GM18520 (cell line): ENCODE results near the gene MKNK1.

Experiments
- ATAC-seq: cut with Tn5 transposase; IDR thresholded peaks from one replicate; pipeline ENCODE4 v1.9.1; 2021; ENCODE audit not compliant: unreplicated experiment

Gene MKNK1

DNA sequence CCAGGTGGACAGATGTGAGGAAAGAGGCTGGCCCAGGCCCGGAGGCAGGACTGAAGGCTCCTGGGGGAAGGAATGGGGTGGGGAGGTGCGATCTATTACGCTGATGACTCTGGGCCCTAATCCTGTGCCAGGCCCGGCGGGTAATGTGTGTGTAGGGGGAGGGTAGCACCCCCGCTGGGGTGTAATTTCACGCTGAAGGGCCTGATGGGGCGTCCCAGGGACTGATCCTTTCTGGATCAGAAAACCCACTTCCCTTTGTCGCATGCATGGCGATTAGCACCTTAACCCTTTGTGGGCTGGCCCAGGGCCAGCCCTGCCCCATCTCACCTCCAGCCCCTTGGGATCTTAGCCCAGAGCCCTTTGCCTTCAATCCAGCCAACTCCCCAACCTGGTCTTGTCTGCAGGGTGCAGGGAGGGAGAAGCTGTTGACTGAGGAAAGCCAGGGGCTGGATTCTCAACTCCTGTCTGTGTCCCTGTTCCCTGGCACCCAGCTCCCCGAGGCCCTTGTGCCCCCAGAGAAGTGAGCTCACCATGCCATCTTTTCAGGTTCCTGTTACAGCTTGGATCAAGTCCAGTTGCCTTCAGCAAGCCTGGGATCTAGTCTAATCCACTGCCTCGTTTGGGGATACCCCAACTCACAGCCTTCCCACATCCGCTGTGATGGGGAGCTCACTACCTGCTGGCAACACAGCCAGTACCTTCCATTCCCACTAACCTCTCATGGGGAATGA, 78.7 kb downstream of the MKNK1 start:
- no peak for ATAC-seq

DNA sequence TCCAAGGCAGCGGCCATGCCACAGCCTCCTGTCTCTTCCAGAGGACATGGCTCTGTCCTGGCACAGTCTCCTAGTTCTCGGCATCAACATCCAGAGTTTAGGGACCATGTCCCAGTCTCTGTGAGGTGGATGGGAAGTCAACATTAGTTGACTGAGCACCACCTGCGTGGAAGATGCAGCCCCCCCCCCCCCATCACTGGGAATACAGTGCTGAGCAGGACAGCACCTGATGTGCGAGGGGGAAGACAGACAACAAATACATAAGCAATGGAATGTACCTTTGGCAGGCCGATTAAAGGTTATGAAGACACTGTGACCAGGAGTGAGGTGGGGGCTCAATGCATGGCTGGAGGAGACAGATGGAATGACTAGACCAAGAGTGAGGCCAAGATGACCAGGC, 79.2 kb downstream of the MKNK1 start:
- no peak for ATAC-seq

DNA sequence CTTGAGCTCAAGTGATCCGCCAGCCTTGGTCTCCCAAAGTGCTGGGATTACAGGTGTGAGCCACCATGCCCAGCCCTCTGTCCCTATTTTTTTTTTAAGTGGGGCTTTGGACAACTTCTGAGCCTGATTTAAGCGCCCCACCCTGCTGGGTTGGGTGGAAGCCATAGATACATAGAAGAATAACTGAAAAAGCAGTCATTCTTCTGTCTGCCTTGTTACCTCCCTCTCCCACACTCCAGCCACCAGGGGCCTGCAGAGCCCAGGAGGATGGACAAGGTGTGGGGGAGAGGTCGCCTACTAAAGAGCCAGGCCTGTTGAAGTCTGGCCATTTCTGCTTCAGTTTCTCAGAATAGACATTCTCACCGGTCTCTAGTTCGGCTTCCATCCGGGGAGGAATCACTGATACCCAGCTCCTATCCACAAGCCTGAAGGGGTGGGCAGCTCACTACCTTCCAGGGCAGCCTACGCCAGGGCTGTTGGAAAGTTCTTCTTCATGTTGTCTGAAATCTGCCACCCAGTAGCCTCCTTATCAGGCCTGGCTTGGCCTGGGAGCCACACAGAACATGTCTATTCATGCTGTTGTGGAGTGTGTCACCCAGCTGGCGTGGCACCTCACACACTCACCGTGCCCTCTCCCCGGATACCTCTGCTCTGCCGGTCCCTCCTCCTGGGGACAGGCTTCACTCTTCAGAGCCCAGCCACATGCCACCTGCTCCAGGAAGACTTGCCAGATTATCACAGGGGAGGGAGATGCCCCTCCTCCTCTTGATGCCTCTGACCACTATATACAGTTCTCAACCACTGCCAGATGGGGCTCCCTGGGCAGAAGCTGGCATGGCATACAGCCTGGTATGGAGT, 80.3 kb downstream of the MKNK1 start:
- no peak for ATAC-seq

DNA sequence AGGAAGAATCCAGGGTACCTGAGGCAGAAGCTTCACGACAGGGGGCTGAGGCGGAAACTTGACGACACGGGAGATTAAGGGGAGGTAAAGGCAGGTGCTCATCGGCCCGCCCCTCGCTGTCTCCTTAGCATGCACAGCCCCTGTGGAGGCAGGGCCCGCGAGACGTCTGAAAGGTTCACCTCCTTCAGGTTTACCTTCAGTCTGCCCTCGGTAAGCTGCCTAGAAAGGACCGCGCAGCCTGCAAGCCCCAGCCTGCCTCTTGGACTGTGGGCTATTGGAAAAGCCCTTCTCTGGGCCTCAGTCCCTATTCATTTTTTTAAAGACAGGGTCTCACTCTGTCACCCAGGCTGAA, 81.1 kb downstream of the MKNK1 start:
- no peak for ATAC-seq

DNA sequence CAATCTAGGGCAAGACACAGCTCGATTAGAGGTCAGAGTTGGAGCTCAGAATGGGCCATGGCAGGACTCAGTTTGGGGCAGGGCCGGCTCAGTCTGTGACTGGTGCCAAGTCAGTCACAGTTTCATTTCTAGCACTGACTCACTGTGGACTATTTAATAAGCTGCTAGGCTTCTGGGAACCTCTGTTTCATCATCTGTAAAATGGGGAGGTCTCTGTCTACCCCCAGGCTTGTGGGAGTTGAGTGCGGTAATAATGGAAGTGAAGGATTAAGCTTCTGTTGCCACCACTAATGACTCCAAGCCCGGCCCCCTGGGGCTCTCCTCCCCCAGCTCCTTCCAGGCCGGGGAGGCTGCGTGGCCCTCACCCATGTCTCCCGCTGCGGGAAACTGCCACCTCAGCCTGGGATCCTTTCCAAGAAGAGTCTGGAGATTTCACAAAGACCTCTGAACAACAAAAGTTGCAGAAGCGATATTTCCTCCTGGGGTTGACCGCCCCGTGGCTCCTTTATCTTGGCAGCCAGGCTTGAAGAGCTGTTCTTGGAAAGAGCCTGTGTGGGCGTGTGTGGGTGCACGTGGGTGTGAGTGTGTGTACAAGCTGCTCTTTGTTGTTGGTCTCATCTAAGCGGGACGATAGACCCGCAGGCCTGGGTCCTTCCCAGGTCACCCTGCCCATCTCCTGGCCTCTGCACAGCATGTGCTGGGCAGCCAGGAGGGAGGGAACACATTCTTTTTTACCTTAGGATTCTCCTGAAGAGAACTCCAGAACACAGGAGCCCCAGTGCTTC, 81.7 kb downstream of the MKNK1 start:
- ATAC-seq, result peak; percentile 83

DNA sequence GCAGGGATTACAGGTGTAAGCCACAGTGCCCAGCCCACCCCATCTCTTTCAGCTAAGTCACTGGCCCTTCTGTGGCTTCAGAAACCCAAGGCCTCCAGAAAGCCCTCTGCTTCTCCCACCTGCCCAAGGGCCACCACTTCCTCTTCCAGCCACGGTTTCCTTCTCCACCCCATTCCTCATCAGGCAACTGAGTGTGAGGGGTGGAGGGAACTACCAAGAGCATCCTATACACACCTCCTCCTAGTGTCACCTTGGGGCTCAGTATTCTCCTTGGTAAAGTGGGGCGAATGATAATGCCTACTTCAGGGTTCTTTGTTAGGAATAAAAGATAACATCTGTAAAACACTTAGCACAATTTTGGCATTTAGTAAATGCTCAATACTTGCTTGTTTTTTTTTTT, 82.7 kb downstream of the MKNK1 start:
- ATAC-seq, result no peak

DNA sequence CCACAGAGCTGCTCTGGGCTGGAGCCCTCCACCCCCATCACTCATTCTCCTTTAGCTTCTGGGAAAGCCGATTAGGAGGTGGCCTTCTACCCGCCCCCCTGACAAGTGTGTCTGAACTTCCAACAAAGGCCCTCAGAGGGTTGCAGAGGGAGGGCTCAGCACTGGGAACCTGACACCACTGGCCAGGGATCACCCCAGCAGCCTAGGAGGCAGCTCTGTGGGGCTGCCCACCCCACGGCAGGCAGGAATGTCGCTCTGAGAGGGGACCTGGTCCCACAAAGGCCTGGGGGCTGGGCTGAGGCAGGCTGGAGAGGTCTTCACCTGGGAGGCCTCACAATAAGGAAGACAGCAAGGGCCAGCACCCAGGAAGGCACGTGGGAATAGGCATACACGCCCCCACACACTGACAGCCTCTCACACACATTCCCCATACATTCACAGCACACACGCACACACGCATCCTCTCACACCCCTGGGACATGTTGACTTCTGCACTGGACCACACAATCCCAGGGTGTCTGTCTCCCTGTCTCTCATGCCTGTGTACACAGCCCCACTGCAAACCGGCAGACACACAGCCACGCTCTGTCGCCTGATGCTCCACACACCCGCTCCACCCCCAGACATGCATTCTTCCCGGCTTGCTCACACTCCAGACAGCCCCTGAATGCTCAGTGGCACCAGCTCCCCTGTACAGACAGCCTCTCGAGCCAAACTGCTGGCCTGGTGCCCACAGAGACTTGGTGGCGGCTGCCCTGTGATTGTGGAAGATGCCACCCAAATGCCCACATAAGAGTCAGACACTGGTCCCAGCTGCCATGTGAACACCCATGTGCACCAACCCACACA, 83.8 kb downstream of the MKNK1 start:
- no peak for ATAC-seq

DNA sequence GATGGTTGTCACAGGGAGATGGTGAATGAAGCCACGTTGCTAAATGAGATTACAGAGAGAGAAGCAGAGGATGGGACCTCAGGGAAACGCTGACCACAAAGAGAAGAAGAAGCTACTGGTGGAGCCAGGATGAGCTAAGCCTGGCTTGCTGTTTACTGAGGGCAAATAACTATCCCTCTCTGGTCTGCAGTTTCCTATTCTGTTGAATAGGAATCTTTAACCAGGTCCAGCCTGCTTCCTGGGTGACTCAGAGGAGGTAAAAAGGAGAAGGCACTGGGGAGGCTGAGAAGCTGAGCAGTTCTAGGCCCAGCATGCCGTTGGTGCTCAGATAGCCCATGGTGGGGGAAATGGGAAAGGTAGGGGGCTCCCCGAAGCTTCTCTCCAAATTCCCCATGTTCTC, 84.9 kb downstream of the MKNK1 start:
- no peak for ATAC-seq

DNA sequence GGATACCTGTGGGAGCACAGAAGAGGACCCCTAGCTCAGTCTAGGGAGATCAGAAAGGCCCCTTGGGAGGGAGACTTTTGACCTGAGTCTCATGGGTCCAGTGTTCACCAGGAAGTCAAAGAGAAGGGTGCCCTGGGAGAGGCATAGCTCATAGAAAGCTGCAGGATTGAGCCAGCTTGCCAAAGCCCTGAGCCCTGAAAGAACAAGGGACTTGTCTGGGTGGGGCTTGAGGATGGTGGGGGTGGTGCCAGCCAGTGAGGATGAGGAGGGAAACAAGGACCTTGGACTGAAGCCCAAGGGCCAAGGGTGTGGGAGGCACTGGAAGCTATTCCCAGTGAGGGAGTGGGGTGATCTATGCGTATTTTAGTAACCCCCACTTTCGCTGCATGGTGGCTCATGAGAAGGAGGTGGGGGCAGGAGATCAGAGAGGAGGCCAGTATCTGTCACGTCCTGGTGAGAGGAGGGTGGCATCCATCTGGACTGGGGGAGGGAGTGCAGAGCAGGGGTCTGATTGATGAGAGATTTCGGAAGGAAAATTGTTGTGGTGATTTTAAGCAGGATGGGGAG, 86.1 kb downstream of the MKNK1 start:
- no peak for ATAC-seq

DNA sequence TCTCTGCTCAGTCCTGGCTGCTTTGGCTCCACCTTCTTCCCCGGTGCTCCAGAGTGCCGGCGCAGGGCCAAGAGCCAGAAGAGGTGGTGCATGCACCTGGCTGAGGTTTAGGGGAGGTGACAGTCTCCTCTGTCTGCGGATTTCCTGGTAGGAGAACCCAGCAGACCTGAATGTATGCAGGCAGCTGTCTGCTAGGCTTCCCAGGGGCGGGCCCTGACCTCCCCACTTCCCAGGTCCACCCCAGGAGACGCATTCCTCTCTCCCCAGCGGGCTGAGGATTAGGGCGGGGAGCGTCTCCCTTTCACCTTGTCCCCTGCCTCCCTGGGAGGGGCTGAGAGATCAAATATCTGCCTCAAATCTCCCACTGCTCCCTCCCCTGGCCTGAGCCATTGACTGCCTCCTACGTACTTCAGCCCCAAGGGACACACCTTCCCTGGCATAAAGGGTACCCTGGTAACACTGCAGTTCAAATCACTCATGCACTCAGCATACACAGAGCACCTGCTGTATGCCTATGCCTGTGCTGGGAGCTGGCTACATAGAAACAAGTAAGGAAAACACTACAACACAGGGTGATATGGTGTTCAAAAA, 87.0 kb downstream of the MKNK1 start:
- no peak for ATAC-seq

DNA sequence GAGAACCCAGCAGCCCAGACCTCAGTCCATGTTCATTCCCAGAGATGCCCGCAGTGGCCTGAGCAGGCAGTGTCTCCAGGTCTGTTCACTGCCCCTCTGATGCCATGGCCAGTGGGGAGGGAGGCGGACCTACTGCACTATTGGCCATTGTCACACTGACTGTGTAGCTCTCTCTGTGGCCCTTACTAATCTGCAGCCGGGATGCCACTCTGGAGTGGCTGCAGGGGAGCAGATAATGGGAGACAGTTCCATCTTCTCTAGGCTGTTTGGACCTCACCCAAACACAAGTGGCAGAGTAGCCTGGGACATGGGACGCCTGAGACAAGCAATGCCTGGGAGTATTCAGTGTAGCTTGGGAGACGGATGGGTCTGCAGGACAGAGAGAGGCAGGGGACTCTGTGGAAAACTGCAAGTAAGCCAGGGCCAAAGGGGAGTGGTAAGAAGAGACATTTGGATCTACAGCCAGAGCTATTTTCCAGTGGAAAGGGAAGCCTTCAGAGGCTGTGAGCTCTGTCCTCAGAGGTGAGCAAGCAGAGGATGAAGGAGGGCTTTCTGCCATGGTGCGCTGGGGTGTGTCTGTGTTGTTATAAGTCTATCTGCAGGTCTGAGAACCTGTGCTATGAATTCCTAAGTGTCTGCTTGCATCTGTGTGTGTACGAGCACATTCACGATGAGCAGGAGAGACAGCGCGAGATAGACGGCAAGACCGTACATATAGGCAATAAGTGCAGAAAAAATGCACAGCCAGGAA, 87.7 kb downstream of the MKNK1 start:
- ATAC-seq, result no peak

DNA sequence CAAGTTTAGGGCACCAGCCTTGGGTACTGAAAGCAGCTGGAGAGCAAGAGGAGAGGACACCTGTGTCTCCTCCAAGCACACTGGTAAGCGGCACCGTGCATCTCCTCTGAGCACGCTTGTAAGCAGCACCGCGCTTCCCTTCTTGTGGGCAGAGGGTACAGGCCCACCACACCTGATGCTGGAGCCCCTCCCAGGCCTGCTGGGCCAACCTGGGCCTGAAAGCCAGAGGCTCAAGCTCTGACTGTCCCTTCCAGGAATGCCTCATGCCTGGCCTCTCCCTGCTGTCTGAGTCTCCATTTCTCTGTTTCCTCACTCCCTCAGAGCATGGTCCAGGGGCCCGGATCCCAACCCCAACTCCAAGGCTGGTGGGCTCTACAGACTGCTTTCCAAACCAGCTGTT, 88.5 kb downstream of the MKNK1 start:
- no peak for ATAC-seq

DNA sequence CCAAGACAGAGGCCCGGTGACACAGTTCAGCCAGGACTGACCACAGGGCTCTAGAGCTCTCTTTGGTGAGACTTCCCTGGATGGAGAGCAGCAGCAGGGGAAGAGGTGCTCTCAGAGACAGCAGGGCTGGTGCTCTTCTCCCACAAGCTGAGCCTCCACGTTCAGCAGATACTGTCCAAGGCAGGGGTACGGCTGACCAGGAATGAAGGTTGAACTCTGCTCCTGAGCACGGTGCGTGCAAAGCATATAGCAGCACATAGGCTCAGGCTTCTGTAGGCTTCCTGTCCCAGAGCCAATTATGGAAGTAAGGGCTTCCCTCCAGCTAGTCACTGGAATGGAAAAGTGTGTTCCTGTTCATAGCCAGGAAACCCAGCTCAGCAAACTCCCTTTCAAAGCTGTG, 90.5 kb downstream of the MKNK1 start:
- ATAC-seq, result no peak

DNA sequence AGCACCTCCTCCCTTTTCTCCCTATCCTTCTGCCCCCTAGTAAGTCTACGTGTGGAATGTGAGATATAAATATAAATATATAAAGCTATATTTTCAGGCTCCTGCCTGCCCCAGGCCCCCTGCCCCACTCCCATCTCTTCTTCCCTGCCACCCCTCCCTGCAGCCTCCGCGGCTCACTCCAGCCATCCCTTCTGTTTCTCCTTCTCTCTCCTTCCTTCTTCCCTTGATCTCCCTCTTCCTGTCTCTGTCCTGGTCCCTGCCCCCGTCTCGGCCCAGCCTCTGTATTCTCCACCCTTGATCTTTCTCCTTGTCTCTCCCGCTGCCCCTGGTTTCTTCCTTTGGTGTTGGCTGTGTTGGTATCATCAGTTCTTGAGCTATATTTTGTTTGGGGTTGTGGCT, 91.3 kb downstream of the MKNK1 start:
- ATAC-seq, result no peak

DNA sequence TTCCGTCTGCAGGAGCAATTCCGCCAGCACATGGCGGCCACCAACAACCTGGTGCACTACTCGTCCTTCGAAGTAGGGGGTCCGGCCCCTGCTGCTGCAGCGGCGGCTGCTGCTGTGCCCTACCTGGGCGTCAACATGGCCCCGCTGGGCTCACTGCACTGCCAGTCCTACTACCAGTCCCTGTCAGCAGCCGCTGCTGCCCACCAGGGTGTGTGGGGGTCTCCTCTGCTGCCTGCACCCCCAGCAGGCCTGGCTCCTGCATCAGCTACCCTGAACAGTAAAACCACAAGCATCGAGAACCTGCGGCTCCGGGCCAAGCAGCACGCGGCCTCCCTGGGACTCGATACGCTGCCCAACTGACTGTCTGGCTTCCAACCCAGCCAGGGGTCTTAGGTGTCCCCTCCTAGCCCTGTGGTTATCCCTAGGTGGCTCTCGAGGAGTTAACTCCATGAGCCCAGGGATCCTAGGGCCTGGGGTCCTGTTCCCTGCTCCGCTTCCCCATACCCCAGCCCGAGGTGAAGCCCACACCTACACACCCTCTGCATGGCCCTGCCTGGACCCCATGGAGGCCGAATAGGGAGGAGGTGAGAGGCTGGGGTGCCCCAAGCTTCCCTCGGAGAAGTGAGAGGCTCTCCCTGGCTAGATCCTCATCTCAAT, 91.8 kb downstream of the MKNK1 start:
- ATAC-seq, result no peak

DNA sequence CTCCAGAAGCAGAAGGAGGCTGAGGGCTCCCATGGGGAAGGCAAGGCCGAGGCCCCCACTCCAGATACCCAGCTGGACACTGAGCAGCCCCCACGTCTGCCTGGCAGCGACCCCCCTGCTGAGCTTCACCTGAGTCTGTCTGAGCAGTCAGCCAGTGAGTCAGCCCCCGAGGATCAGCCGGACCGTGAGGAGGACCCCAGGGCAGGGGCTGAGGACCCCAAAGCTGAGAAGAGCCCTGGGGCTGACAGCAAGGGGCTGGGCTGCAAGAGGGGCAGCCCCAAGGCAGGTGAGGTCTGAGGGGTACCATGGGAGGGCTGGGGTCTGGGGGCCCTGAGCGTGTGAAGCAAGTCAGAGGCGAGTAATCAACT, 93.1 kb downstream of the MKNK1 start:
- ATAC-seq, result no peak

DNA sequence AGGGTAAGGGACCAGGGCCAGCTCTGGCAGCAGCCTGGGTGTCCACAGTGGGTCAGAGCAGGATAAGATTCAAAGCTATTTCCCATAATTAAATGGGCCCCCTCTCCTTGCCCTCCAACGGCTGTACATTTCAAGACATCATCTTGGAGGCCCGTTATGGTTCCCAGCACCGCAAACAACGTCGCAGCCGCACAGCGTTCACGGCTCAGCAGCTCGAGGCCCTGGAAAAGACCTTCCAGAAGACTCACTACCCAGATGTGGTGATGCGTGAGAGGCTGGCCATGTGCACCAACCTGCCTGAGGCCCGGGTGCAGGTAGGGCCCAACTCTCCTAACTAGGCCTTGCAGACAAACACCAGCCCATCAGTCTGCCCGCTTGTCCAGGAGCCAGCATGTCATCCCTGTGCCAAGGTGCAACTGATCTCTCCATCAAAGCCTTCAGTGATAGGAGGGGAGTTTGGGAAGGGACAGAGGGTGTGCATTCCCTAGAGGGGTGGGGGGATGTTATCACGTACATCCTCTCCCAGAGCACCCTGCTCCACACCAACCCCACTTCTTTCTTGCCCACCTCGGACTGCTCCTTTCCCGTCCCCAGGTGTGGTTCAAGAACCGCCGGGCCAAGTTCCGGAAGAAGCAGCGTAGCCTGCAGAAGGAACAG, 93.6 kb downstream of the MKNK1 start:
- no peak for ATAC-seq

DNA sequence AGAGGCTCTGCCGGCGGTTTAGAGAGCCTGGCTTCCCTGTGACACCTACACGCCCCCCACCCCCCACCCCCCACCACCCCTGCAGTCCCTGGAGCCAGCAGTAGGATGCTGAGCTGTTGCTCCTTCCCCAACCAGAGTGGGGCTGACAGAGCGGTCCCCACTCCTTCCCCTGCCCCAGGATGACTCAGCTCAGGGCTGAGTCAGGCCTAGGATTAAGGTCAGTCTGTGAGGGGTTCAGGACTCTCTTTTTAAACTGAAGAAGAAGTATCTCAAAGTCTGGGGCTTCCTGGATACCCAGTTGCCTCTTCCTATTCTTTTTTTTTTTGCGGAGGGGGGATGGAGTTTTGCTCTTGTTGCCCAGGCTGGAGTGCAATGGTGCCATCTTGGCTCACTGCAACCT, 95.3 kb downstream of the MKNK1 start:
- no peak for ATAC-seq
